Measurements from ENCODE around the gene ZNF426. TPM values are rescaled to one million over a fixed set of nuclear protein-coding genes. Genes with fewer than 3 reads are reported as not detected.

Gene ZNF426
- total RNA-seq, 4 donors from 2014 or later, result 14.0 to 25.6 (median 15.1) TPM

- no peak for DNase-seq
Observed at GRCh38 chr19:9507285-9507684, 31.2 kb downstream of the ZNF426 start.

GRCh38 chr19:9500796-9501195 lies 37.6 kb downstream of the ZNF426 start:
- Histone ChIP-seq H3K4me1 (no peaks in the 10 kb centered on the region), H3K27ac (no peak overlapping the region), H3K4me3 (replicated peaks in 1 of 3) (no peak overlapping the region), H3K27me3 (no peaks in the 10 kb centered on the region), H3K9me3 (no peaks in the 10 kb centered on the region), H3K36me3 (no peaks in the 10 kb centered on the region)
- intact Hi-C loops (cut with DNase I), result no loop called here
- 96% methylated on average over 1 of the region's 1 CpG for WGBS, 2 donors
- TF ChIP-seq CTCF (IDR thresholded peaks at IDR 0.05) (no peak), POLR2A (IDR thresholded peaks at IDR 0.05) (no peak)
- DNase-seq, result no peak

More at GRCh38 chr19:9507285-9507684, 31.2 kb downstream of the ZNF426 start:
- 86 to 89% methylated on average over 3 of the region's 3 CpGs for WGBS, 2 donors
- TF ChIP-seq POLR2A (IDR thresholded peaks at IDR 0.05), result no peak
- no peak for TF ChIP-seq CTCF (IDR thresholded peaks at IDR 0.05)
- H3K36me3 ChIP-seq, result no peaks in the 10 kb centered on the region
- intact Hi-C loops (cut with DNase I), result no loop called here
- no peak overlapping the region for H3K27ac ChIP-seq
- no peaks in the 10 kb centered on the region for H3K9me3 ChIP-seq
- no peak overlapping the region for H3K4me3 ChIP-seq (replicated peaks in 1 of 3)
- H3K4me1 ChIP-seq, result no peaks in the 10 kb centered on the region
- no peaks in the 10 kb centered on the region for H3K27me3 ChIP-seq

- Histone ChIP-seq H3K36me3 (no peaks in the 10 kb centered on the region), H3K27ac (no peak within 1 kb of the TSS), H3K9me3 (no peaks in the 10 kb centered on the region), H3K4me1 (no peaks in the 10 kb centered on the region), H3K4me3 (replicated peaks in 1 of 3) (no peak within 1 kb of the TSS), H3K27me3 (no peaks in the 10 kb centered on the region)
- DNase-seq, result no peak
- no peak for TF ChIP-seq CTCF (IDR thresholded peaks at IDR 0.05)
- no peak for TF ChIP-seq POLR2A (IDR thresholded peaks at IDR 0.05)
- intact Hi-C loops (cut with DNase I), result no loop called here
- 3 to 9% methylated on average over 35 to 44 of the region's 44 CpGs for WGBS, 2 donors
Observed at GRCh38 chr19:9498183-9498902, 40.1 kb downstream of the ZNF426 start, which contains the start of gene ZNF560. ZNF560 (minus strand) TSS chr19:9498616; CDS start chr19:9475313, 23,303 bp downstream.

- no peaks in the 10 kb centered on the region for H3K36me3 ChIP-seq
- WGBS, 2 donors, result 75 to 83% methylated on average over 2 of the region's 2 CpGs
- H3K9me3 ChIP-seq, result no peaks in the 10 kb centered on the region
- TF ChIP-seq POLR2A (IDR thresholded peaks at IDR 0.05) (no peak), CTCF (IDR thresholded peaks at IDR 0.05) (no peak)
- no peak overlapping the region for H3K27ac ChIP-seq
- intact Hi-C loops (cut with DNase I), result no loop called here
- no peak overlapping the region for H3K4me3 ChIP-seq (replicated peaks in 1 of 3)
- no peak for DNase-seq
- H3K27me3 ChIP-seq, result no peaks in the 10 kb centered on the region
- no peaks in the 10 kb centered on the region for H3K4me1 ChIP-seq
Observed at GRCh38 chr19:9494096-9494495, 44.3 kb downstream of the ZNF426 start.

- Histone ChIP-seq H3K4me1 (no peaks in the 10 kb centered on the region), H3K4me3 (replicated peaks in 1 of 3) (no peak overlapping the region), H3K36me3 (no peaks in the 10 kb centered on the region), H3K9me3 (no peaks in the 10 kb centered on the region), H3K27ac (no peak overlapping the region), H3K27me3 (no peaks in the 10 kb centered on the region)
- DNase-seq, result no peak
- WGBS, 2 donors, result 91 to 92% methylated on average over 2 of the region's 2 CpGs
- intact Hi-C loops (cut with DNase I), result no loop called here
- no peak for TF ChIP-seq CTCF (IDR thresholded peaks at IDR 0.05)
- no peak for TF ChIP-seq POLR2A (IDR thresholded peaks at IDR 0.05)
Observed at GRCh38 chr19:9487016-9487415, 51.4 kb downstream of the ZNF426 start.

Measured in thyroid gland (tissue), 4 donors.